Neural progenitor cell (in vitro differentiated cells): Measurements from ENCODE around the gene KIAA0040.

Experiments used
- CTCF ChIP-seq: fragments of 200-600 bp; sonication (generic); IDR thresholded peaks from 2 replicates; pipeline ENCODE4 v1.5.1; 2017; ENCODE audit warnings: antibody characterized with exemption, mild to moderate bottlenecking
- EZH2phosphoT487 ChIP-seq: fragments of 200-600 bp; sonication (generic); IDR thresholded peaks from 2 replicates; pipeline ENCODE4 v1.6.1; 2017; ENCODE audit warnings: antibody characterized with exemption

- TF ChIP-seq CTCF (no peak), EZH2phosphoT487 (no peak)
Observed at GRCh38 chr1:175203570-175204068, 11.0 kb upstream of the KIAA0040 start.
